RWPE2 (cell line): Measurements from ENCODE around the gene LRP3.

Experiments used
- ATAC-seq: fragments of 200-7000 bp; cut with Tn5 transposase; 3 replicates; pipeline ENCODE4 v1.9.1; 2021; ENCODE audit warnings: low read depth
- DNase-seq: peaks from one replicate; pipeline ENCODE4 v3.0.0-alpha.2; 2020; ENCODE audit warnings: low spot score
- H3K27ac ChIP-seq: fragments of 450-650 bp; 2 replicates; pipeline ENCODE4 v1.5.1; 2017; ENCODE audit warnings: mild to moderate bottlenecking; ENCODE audit not compliant: poor library complexity, severe bottlenecking
- H3K27me3 ChIP-seq: fragments of 250-450 bp; sonication (Bioruptor Pico); 2 replicates; pipeline ENCODE4 v1.5.1; 2021; ENCODE audit warnings: mild to moderate bottlenecking, moderate library complexity; ENCODE audit not compliant: insufficient read depth, poor library complexity, severe bottlenecking
- H3K36me3 ChIP-seq: fragments of 250-450 bp; sonication (Bioruptor Pico); 2 replicates; pipeline ENCODE4 v1.5.1; 2020; ENCODE audit warnings: low read depth, mild to moderate bottlenecking, moderate library complexity
- H3K4me1 ChIP-seq: fragments of 250-450 bp; sonication (Bioruptor Pico); 2 replicates; pipeline ENCODE4 v1.5.1; 2021; ENCODE audit warnings: mild to moderate bottlenecking, moderate library complexity; ENCODE audit not compliant: insufficient read depth, poor library complexity, severe bottlenecking
- H3K4me3 ChIP-seq: fragments of 250-450 bp; sonication (Bioruptor Pico); 2 replicates; pipeline ENCODE4 v1.5.1; 2021; ENCODE audit warnings: mild to moderate bottlenecking, moderate library complexity; ENCODE audit not compliant: severe bottlenecking
- H3K9me3 ChIP-seq: fragments of 250-450 bp; sonication (Bioruptor Pico); 2 replicates; pipeline ENCODE4 v1.5.1; 2021; ENCODE audit warnings: mild to moderate bottlenecking, moderate library complexity; ENCODE audit not compliant: severe bottlenecking
- TF ChIP-seq, protein P1 (sequence below): fragments of 450-650 bp; IDR thresholded peaks from one replicate; pipeline ENCODE4 v1.5.1; 2017; ENCODE audit warnings: mild to moderate bottlenecking, moderate library complexity; ENCODE audit not compliant: poor library complexity, severe bottlenecking

Gene LRP3

GRCh38 chr19:33193269-33193864 lies 763 bp upstream of the LRP3 start:
- H3K27ac ChIP-seq, result no peak overlapping the region
- ATAC-seq (no peak), DNase-seq (no peak)
- H3K4me1 ChIP-seq, result no peaks in the 10 kb centered on the region
- H3K27me3 ChIP-seq, result peaks cover 17% of the 10 kb centered on the region
- H3K36me3 ChIP-seq, result no peaks in the 10 kb centered on the region
- peak overlapping the region; percentile 54 for H3K4me3 ChIP-seq
- TF ChIP-seq, protein P1, sequence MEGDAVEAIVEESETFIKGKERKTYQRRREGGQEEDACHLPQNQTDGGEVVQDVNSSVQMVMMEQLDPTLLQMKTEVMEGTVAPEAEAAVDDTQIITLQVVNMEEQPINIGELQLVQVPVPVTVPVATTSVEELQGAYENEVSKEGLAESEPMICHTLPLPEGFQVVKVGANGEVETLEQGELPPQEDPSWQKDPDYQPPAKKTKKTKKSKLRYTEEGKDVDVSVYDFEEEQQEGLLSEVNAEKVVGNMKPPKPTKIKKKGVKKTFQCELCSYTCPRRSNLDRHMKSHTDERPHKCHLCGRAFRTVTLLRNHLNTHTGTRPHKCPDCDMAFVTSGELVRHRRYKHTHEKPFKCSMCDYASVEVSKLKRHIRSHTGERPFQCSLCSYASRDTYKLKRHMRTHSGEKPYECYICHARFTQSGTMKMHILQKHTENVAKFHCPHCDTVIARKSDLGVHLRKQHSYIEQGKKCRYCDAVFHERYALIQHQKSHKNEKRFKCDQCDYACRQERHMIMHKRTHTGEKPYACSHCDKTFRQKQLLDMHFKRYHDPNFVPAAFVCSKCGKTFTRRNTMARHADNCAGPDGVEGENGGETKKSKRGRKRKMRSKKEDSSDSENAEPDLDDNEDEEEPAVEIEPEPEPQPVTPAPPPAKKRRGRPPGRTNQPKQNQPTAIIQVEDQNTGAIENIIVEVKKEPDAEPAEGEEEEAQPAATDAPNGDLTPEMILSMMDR, result no peak
- H3K9me3 ChIP-seq, result no peaks in the 10 kb centered on the region

- DNase-seq (no peak), ATAC-seq (peak; percentile 8; the same call in 1 of the 3 replicates)
- H3K9me3 ChIP-seq, result no peaks in the 10 kb centered on the region
- H3K36me3 ChIP-seq, result no peaks in the 10 kb centered on the region
- peaks cover 17% of the 10 kb centered on the region for H3K27me3 ChIP-seq
- peak overlapping the region; percentile 54 for H3K4me3 ChIP-seq
- no peaks in the 10 kb centered on the region for H3K4me1 ChIP-seq
- TF ChIP-seq, protein P1, result no peak
- no peak overlapping the region for H3K27ac ChIP-seq
These were observed 379 bp downstream of the LRP3 start for GRCh38 chr19:33194532-33194885.

- no peaks in the 10 kb centered on the region for H3K4me1 ChIP-seq
- ATAC-seq (peak; percentile 69), DNase-seq (peak; percentile 57)
- H3K4me3 ChIP-seq, result peak overlapping the region; percentile 54
- H3K27ac ChIP-seq, result no peak overlapping the region
- peaks cover 17% of the 10 kb centered on the region for H3K27me3 ChIP-seq
- TF ChIP-seq, protein P1, result no peak
- no peaks in the 10 kb centered on the region for H3K9me3 ChIP-seq
- no peaks in the 10 kb centered on the region for H3K36me3 ChIP-seq
These were observed 935 bp downstream of the LRP3 start for GRCh38 chr19:33194886-33195644.

DNA sequence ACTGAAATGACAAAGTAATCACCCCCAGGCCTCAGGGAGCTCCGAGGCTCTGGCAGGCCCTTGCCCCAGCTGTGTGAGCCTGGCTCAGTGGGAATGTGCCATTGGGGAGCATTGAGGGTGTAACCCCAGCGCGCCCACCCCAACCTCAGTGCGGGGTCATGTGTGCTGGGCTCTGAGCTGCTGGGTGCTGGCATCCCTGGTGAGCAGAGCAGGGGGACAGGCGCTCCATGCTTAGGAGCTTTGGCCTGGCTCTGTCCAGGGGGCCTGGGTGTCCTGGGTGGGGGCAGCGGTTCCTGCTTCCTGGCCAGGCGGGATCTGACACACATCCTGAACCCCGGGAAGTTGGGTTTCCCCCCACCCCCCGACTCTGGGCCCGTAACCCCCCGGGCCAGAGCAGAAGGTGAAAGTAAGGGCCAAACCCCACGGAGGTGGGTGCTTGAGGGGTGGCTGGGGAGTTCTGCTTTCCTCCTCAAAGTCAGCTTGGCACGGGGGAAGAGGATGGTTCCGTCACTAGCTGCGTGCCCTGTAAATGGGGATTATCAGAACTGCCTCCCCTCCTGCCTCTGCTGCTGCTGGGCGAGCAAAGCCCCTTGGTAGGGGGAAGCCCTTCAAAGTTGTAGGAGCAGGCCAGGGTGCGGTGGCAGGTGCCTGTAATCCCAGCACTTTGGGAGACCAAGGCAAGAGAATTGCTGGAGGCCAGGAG lies 1.7 kb downstream of the LRP3 start:
- H3K4me1 ChIP-seq, result no peaks in the 10 kb centered on the region
- no peak for ATAC-seq
- peak overlapping the region; percentile 54 for H3K4me3 ChIP-seq
- H3K27ac ChIP-seq, result no peak overlapping the region
- DNase-seq, result no peak
- H3K27me3 ChIP-seq, result peaks cover 17% of the 10 kb centered on the region
- H3K36me3 ChIP-seq, result no peaks in the 10 kb centered on the region
- TF ChIP-seq, protein P1, result no peak
- H3K9me3 ChIP-seq, result no peaks in the 10 kb centered on the region
